Measurements from ENCODE around the gene FARSA. TPM values are rescaled to one million over a fixed set of nuclear protein-coding genes. Genes with fewer than 3 reads are reported as not detected.

FARSA gene
- total and polyA plus RNA-seq, 10 of the 15 experiments (the other 5 are each of a cell fraction or from before 2014, with no cell fraction given) = 20.3 to 212 (median 76.4) TPM

DNA sequence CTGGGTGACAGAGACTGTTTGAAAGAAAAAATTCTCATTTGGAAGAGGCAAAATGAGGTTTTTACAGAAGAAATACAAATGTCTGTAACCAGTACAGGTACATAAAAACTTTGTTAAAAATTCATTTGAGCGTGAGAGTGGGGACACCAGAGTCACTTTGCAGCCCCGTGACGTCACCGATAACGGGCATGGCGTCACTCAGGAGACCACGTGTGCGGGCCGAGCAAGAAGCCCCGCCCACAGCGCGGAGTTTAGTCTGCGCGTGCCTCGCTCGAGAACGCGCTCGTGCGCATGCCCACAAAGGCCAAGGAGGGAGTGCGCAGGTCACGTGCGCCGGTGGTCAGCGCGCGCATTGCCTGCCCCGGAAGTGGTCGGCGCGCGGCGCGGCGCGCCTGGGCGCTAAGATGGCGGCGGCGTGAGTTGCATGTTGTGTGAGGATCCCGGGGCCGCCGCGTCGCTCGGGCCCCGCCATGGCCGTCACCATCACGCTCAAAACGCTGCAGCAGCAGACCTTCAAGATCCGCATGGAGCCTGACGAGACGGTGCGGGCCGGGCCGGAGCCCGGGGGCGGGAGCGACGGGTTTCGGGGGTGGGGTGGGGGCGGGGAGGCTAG, 12.1 kb upstream of the FARSA start, which contains the start of gene RAD23A (continued):
- TF ChIP-seq, protein P1, sequence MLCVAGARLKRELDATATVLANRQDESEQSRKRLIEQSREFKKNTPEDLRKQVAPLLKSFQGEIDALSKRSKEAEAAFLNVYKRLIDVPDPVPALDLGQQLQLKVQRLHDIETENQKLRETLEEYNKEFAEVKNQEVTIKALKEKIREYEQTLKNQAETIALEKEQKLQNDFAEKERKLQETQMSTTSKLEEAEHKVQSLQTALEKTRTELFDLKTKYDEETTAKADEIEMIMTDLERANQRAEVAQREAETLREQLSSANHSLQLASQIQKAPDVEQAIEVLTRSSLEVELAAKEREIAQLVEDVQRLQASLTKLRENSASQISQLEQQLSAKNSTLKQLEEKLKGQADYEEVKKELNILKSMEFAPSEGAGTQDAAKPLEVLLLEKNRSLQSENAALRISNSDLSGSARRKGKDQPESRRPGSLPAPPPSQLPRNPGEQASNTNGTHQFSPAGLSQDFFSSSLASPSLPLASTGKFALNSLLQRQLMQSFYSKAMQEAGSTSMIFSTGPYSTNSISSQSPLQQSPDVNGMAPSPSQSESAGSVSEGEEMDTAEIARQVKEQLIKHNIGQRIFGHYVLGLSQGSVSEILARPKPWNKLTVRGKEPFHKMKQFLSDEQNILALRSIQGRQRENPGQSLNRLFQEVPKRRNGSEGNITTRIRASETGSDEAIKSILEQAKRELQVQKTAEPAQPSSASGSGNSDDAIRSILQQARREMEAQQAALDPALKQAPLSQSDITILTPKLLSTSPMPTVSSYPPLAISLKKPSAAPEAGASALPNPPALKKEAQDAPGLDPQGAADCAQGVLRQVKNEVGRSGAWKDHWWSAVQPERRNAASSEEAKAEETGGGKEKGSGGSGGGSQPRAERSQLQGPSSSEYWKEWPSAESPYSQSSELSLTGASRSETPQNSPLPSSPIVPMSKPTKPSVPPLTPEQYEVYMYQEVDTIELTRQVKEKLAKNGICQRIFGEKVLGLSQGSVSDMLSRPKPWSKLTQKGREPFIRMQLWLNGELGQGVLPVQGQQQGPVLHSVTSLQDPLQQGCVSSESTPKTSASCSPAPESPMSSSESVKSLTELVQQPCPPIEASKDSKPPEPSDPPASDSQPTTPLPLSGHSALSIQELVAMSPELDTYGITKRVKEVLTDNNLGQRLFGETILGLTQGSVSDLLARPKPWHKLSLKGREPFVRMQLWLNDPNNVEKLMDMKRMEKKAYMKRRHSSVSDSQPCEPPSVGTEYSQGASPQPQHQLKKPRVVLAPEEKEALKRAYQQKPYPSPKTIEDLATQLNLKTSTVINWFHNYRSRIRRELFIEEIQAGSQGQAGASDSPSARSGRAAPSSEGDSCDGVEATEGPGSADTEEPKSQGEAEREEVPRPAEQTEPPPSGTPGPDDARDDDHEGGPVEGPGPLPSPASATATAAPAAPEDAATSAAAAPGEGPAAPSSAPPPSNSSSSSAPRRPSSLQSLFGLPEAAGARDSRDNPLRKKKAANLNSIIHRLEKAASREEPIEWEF (IDR thresholded peaks at IDR 0.05; ENCODE audit: insufficient replicate concordance, low read depth, low read length) = peak; percentile 70

DNA sequence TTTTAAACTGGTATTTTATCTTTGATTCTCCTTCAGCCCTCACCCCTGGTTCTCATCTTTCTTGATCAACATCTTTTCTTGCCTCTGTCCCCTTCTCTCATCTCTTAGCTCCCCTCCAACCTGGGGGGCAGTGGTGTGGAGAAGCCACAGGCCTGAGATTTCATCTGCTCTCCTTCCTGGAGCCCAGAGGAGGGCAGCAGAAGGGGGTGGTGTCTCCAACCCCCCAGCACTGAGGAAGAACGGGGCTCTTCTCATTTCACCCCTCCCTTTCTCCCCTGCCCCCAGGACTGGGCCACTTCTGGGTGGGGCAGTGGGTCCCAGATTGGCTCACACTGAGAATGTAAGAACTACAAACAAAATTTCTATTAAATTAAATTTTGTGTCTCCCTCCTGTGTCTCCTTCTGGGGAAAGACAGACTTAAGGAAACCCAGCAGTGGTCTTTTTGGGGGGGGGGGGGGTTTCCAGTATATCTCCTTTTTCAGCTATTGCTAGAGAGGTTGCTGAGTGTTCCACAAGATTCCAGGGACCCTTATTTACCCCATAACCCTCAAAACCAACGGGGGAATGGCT, 10.7 kb upstream of the FARSA start:
- DNase-seq (ENCODE audit: low read depth, low spot score) (no peak), FAIRE-seq (no peak), ATAC-seq (no peak)
- ChIA-PET CTCF (interaction anchor here (0.7 kb wide), 1 partner anchor 59 kb away, joined by 3 read pairs; no protein-coding TSS in a partner anchor), SMC1A (ENCODE audit: uncharacterized antibody, unreplicated experiment) (no interaction called here), RAD21 (ENCODE audit: unreplicated experiment) (no interaction called here), POLR2A (interaction anchor here (0.6 to 2.0 kb wide), 3 partner anchors 8 to 25 kb away, joined by 3 to 9 read pairs (median 6); partner anchors contain the start of gene FARSA)
- no peaks in the 10 kb centered on the region for H3K27me3 ChIP-seq (replicated peaks in 1 of 2; ENCODE audit: control insufficient read depth in 2 of 2, insufficient read depth in 2 of 2, low read length in 1 of 2)
- WGBS (ENCODE audit: insufficient coverage, insufficient replicate concordance, low lambda C conversion rate, missing lambda C conversion rate) = 0% methylated on average over 2 of the region's 2 CpGs
- H3K79me2 ChIP-seq (ENCODE audit: control insufficient read depth, insufficient read depth, low read length) = peaks cover 67% of the 10 kb centered on the region
- H3K9ac ChIP-seq (ENCODE audit: control insufficient read depth, insufficient read depth, low read length) = peak overlapping the region; percentile 0; the same call in 1 of the 2 replicates
- no peak overlapping the region for H2AFZ ChIP-seq (ENCODE audit: control insufficient read depth, low read depth, low read length)
- H3K9me3 ChIP-seq (replicated peaks; ENCODE audit: control insufficient read depth, insufficient read depth, low read length) = no peaks in the 10 kb centered on the region
- no TSS peak for BruUV-seq (replicated peaks)
- peaks cover 50% of the 10 kb centered on the region for H3K4me1 ChIP-seq (ENCODE audit: control insufficient read depth, insufficient read depth, low read length)
- peaks cover 8% of the 10 kb centered on the region; the same call in 1 of the 2 replicates for H4K20me1 ChIP-seq (ENCODE audit: control insufficient read depth, insufficient read depth)
- H3K27ac ChIP-seq (ENCODE audit: control insufficient read depth, insufficient read depth) = peak overlapping the region; percentile 72
- peaks cover 33 to 38% of the 10 kb centered on the region in 2 experiments for H3K36me3 ChIP-seq (ENCODE audit: control insufficient read depth in 2 of 2, insufficient read depth in 2 of 2, low read length in 1 of 2)
- intact Hi-C loops (cut with micrococcal nuclease; ENCODE audit: unreplicated experiment) = no loop called here
- in situ Hi-C loops (cut with MboI) = no loop called here
- H3K4me3 ChIP-seq = peak overlapping the region; percentile 54; the same call in 1 of the 2 replicates
- H3K4me2 ChIP-seq (ENCODE audit: control insufficient read depth, insufficient read depth) = peak overlapping the region; percentile 38; the same call in 1 of the 2 replicates
- TF ChIP-seq TCF7 (IDR thresholded peaks at IDR 0.05; ENCODE audit: borderline replicate concordance) = no peak
- TF ChIP-seq, protein P2, sequence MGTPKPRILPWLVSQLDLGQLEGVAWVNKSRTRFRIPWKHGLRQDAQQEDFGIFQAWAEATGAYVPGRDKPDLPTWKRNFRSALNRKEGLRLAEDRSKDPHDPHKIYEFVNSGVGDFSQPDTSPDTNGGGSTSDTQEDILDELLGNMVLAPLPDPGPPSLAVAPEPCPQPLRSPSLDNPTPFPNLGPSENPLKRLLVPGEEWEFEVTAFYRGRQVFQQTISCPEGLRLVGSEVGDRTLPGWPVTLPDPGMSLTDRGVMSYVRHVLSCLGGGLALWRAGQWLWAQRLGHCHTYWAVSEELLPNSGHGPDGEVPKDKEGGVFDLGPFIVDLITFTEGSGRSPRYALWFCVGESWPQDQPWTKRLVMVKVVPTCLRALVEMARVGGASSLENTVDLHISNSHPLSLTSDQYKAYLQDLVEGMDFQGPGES (IDR thresholded peaks at IDR 0.05) = no peak
- TF ChIP-seq MEF2B (IDR thresholded peaks at IDR 0.05; ENCODE audit: partially characterized antibody, poor library complexity, severe bottlenecking) = no peak
- TF ChIP-seq POLR2A (IDR thresholded peaks at IDR 0.05; ENCODE audit: low read depth, low read length) = no peak
- TF ChIP-seq NR2C2 (IDR thresholded peaks at IDR 0.05; ENCODE audit: borderline replicate concordance, control insufficient read depth, insufficient read length, low read depth) = no peak
- TF ChIP-seq POLR2AphosphoS5 (IDR thresholded peaks at IDR 0.05; ENCODE audit: low read length) = no peak
- TF ChIP-seq, protein P1 (IDR thresholded peaks at IDR 0.05; ENCODE audit: insufficient replicate concordance, low read depth, low read length) = no peak
- TF ChIP-seq KLF5 (IDR thresholded peaks at IDR 0.05; ENCODE audit: partially characterized antibody) = no peak

Data from GM12878 (cell line).